Testis (tissue), 3 donors: ENCODE measurements around the gene SDCBP2. TPM values are rescaled to one million over a fixed set of nuclear protein-coding genes. Genes with fewer than 3 reads are reported as not detected.

Source experiments
- DNase-seq: peaks from one replicate; pipeline ENCODE4 v3.0.0-alpha.2; 2019
- H3K27ac ChIP-seq, 2 donors: fragments of 200-600 bp; sonication (generic); one replicate each; pipeline ENCODE4 v1.5.1; 2019
- H3K27me3 ChIP-seq: fragments of 200-600 bp; sonication (generic); one replicate; pipeline ENCODE4 v1.5.1; 2019
- H3K36me3 ChIP-seq: fragments of 200-600 bp; sonication (generic); one replicate; pipeline ENCODE4 v1.5.1; 2017; ENCODE audit warnings: low read depth; ENCODE audit errors: missing control alignments
- H3K4me1 ChIP-seq: fragments of 200-600 bp; sonication (generic); one replicate; pipeline ENCODE4 v1.5.1; 2019
- H3K4me3 ChIP-seq, 2 donors: fragments of 200-600 bp; sonication (generic); one replicate each; pipeline ENCODE4 v1.5.1; 2017 to 2019
- H3K9me3 ChIP-seq: fragments of 200-600 bp; sonication (generic); one replicate; pipeline ENCODE4 v1.5.1; 2017
- POLR2A ChIP-seq: fragments of 450-650 bp; IDR thresholded peaks from one replicate; pipeline ENCODE4 v1.6.1; 2017; ENCODE audit warnings: antibody characterized with exemption, mild to moderate bottlenecking, moderate library complexity
- WGBS, 2 donors: methylation state at CpG; one replicate each; pipeline ENCODE4 v1.1.5; 2018; 5-methylcytosine and 5-hydroxymethylcytosine counted together
- intact Hi-C: fragments of 100-400 bp; cut with DNase I; formaldehyde crosslinking; loops from one replicate; pipeline ENCODE4 v1.15.1; 2023; ENCODE audit warnings: low total_unique reads
- polyA plus RNA-seq: library from polyadenylated mRNA; stranded (reverse); fragments of 350-450 nt; fragmentation: Illumina TruSeq; extraction: RNeasy Lipid Tissue Mini Kit (QIAGEN cat#74804); gene quantifications from one replicate; pipeline ENCODE4 v1.2.3, GENCODE V29; 2014; ENCODE audit warnings: low read depth, low replicate concordance; ENCODE audit not compliant: insufficient read depth
- total RNA-seq, 2 donors: library from RNA; depleted of rRNA; stranded (reverse); fragments of >200 nt; gene quantifications; one replicate each; pipeline ENCODE4 v1.2.3, GENCODE V29; 2016
- TF ChIP-seq, protein P1 (sequence below), 3 experiments: fragments of 450-650 bp in 2 of 3; fragments of 200-600 bp in 1 of 3; sonication (generic) in 1 of 3; IDR thresholded peaks; one replicate each; pipeline ENCODE4 v1.5.1; 2016 to 2019; ENCODE audit warnings: antibody characterized with exemption in 3 of 3, mild to moderate bottlenecking in 2 of 3, moderate library complexity in 1 of 3

SDCBP2 gene
- total and polyA plus RNA-seq, 3 donors from 2014 or later = 5.5 to 10.9 (median 6.4) TPM

GRCh38 chr20:1269850-1270249 is 59.1 kb downstream of the SDCBP2 start:
- Histone ChIP-seq H3K27ac (no peak overlapping the region), H3K27me3 (no peaks in the 10 kb centered on the region), H3K9me3 (no peaks in the 10 kb centered on the region), H3K36me3 (no peaks in the 10 kb centered on the region), H3K4me3 (no peak overlapping the region), H3K4me1 (no peaks in the 10 kb centered on the region)
- intact Hi-C loops = no loop called here
- TF ChIP-seq, protein P1, sequence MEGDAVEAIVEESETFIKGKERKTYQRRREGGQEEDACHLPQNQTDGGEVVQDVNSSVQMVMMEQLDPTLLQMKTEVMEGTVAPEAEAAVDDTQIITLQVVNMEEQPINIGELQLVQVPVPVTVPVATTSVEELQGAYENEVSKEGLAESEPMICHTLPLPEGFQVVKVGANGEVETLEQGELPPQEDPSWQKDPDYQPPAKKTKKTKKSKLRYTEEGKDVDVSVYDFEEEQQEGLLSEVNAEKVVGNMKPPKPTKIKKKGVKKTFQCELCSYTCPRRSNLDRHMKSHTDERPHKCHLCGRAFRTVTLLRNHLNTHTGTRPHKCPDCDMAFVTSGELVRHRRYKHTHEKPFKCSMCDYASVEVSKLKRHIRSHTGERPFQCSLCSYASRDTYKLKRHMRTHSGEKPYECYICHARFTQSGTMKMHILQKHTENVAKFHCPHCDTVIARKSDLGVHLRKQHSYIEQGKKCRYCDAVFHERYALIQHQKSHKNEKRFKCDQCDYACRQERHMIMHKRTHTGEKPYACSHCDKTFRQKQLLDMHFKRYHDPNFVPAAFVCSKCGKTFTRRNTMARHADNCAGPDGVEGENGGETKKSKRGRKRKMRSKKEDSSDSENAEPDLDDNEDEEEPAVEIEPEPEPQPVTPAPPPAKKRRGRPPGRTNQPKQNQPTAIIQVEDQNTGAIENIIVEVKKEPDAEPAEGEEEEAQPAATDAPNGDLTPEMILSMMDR (IDR thresholded peaks at IDR 0.05) = no peak
- TF ChIP-seq POLR2A = no peak
- DNase-seq = no peak
- WGBS, 2 donors = 91 to 93% methylated on average over 3 of the region's 3 CpGs

- Histone ChIP-seq H3K9me3 (no peaks in the 10 kb centered on the region), H3K27me3 (no peaks in the 10 kb centered on the region), H3K36me3 (no peaks in the 10 kb centered on the region), H3K4me1 (no peaks in the 10 kb centered on the region), H3K27ac (no peak overlapping the region), H3K4me3 (no peak overlapping the region)
- intact Hi-C loops = no loop called here
- DNase-seq = no peak
- WGBS, 2 donors = 92 to 94% methylated on average over 8 of the region's 8 CpGs
- TF ChIP-seq, protein P1 (IDR thresholded peaks at IDR 0.05) = no peak
- TF ChIP-seq POLR2A = no peak
These were observed 59.7 kb downstream of the SDCBP2 start for GRCh38 chr20:1269235-1269634.

GRCh38 chr20:1267809-1268374 is 61.0 kb downstream of the SDCBP2 start:
- DNase-seq = no peak
- Histone ChIP-seq H3K4me1 (no peaks in the 10 kb centered on the region), H3K9me3 (no peaks in the 10 kb centered on the region), H3K4me3 (no peak overlapping the region), H3K27me3 (no peaks in the 10 kb centered on the region), H3K27ac (no peak overlapping the region), H3K36me3 (no peaks in the 10 kb centered on the region)
- intact Hi-C loops = no loop called here
- 80 to 88% methylated on average over 3 of the region's 3 CpGs for WGBS, 2 donors
- TF ChIP-seq, protein P1 (IDR thresholded peaks at IDR 0.05) = no peak
- TF ChIP-seq POLR2A = no peak

DNA sequence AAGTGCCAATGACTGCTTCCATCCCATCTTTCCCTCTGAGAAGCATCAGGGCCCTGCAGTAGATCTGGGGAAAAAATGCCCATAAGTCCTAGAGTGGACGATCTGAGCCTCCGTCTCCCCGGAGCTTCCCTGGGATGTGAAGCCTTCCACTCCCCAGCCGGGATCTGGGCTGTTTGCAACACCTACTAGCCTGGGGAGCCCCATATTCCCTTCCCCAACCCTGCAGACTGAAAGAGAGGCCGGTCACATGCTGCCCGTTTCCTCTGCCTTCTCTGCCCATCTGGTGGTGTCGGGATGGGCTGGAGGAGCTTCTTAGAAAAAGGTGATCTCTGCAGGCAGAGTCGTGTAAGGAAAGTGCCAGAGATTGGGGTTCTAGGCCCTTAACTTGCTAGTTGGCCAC is 61.8 kb downstream of the SDCBP2 start:
- intact Hi-C loops = no loop called here
- Histone ChIP-seq H3K4me1 (no peaks in the 10 kb centered on the region), H3K36me3 (no peaks in the 10 kb centered on the region), H3K4me3 (no peak overlapping the region), H3K27me3 (no peaks in the 10 kb centered on the region), H3K27ac (no peak overlapping the region), H3K9me3 (no peaks in the 10 kb centered on the region)
- TF ChIP-seq, protein P1 (IDR thresholded peaks at IDR 0.05) = no peak
- no peak for TF ChIP-seq POLR2A
- 57 to 59% methylated on average over 8 of the region's 8 CpGs for WGBS, 2 donors
- no peak for DNase-seq
